NB4 (cell line): ENCODE data around the gene HOXA5.

Experiments used
- DNase-seq: peaks from one replicate; pipeline ENCODE4 v3.0.0; 2010; ENCODE audit warnings: low read depth
- H3K4me3 ChIP-seq: one replicate; pipeline ENCODE4 v1.5.1; 2011; ENCODE audit warnings: mild to moderate bottlenecking, low read depth, low read length, moderate library complexity
- CTCF ChIP-seq: IDR thresholded peaks from one replicate; pipeline ENCODE4 v1.5.1; 2012; ENCODE audit warnings: low read depth, low read length
- MAX ChIP-seq: IDR thresholded peaks from 2 replicates; pipeline ENCODE4 v1.6.1; 2011; ENCODE audit warnings: low read depth, low read length
- MYC ChIP-seq: IDR thresholded peaks from 2 replicates; pipeline ENCODE4 v1.6.1; 2011; ENCODE audit warnings: low read depth, low read length
- POLR2A ChIP-seq: IDR thresholded peaks from 2 replicates; pipeline ENCODE4 v1.6.1; 2011; ENCODE audit warnings: mild to moderate bottlenecking; ENCODE audit not compliant: insufficient read length; ENCODE audit errors: extremely low read depth

Gene HOXA5

GRCh38 chr7:27178366-27178765 lies 34.9 kb upstream of the HOXA5 start:
- TF ChIP-seq MAX (no peak), MYC (no peak), CTCF (no peak), POLR2A (no peak)
- no peak overlapping the region for H3K4me3 ChIP-seq
- no peak for DNase-seq

GRCh38 chr7:27177795-27178320 lies 34.4 kb upstream of the HOXA5 start:
- TF ChIP-seq CTCF (no peak), MAX (no peak), MYC (no peak), POLR2A (no peak)
- H3K4me3 ChIP-seq = no peak overlapping the region
- no peak for DNase-seq

- TF ChIP-seq MYC = no peak
- no peak for TF ChIP-seq MAX
- no peak for TF ChIP-seq POLR2A
- no peak for TF ChIP-seq CTCF
- no peak overlapping the region for H3K4me3 ChIP-seq
- no peak for DNase-seq
These were observed 33.7 kb upstream of the HOXA5 start for GRCh38 chr7:27176962-27177794.

GRCh38 chr7:27176524-27176845 lies 33.0 kb upstream of the HOXA5 start:
- no peak overlapping the region for H3K4me3 ChIP-seq
- TF ChIP-seq MAX (no peak), MYC (no peak), CTCF (no peak), POLR2A (no peak)
- DNase-seq = no peak

GRCh38 chr7:27175626-27176523 lies 32.4 kb upstream of the HOXA5 start:
- DNase-seq = no peak
- no peak for TF ChIP-seq MYC
- TF ChIP-seq POLR2A = no peak
- TF ChIP-seq CTCF = no peak
- TF ChIP-seq MAX = no peak
- H3K4me3 ChIP-seq = no peak overlapping the region
